ENCODE measurements around the gene ZNF827.

The ZNF827 gene

GRCh38 chr4:145938618-145939440 is at the start of gene ZNF827:
TSS of gene ZNF827 (minus strand) at chr4:145938823. CDS start at chr4:145938407, 416 bp downstream.
- DNase-seq = peak; percentile 52 to 58

- DNase-seq = no peak
Observed at GRCh38 chr4:145984563-145984962, 45.9 kb upstream of the ZNF827 start.

DNA sequence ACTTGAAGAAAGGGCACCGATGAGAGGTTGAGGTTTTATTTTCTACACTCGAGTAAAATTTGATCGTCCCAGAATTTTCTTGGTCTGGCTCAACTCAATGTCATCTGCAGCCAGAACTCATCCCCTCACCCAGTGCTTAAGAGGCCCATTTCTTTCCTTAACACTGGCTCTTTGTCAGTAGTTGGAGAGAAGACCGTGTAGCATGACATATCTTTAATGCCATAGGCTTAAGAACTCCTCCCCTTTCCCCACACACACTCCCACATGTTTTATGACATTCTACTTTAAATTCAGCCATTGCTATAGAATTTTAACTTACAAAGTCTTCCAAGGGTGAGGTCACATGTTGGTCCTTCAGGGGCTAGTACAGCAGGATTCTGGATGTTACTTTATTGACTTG is 44.2 kb upstream of the ZNF827 start:
- DNase-seq = no peak

GRCh38 chr4:145979160-145979559 is 40.5 kb upstream of the ZNF827 start:
- DNase-seq = no peak

GRCh38 chr4:145976680-145977079 is 38.1 kb upstream of the ZNF827 start:
- no peak for DNase-seq

- DNase-seq = no peak
Observed at GRCh38 chr4:145960012-145960411, 21.4 kb upstream of the ZNF827 start.

DNA sequence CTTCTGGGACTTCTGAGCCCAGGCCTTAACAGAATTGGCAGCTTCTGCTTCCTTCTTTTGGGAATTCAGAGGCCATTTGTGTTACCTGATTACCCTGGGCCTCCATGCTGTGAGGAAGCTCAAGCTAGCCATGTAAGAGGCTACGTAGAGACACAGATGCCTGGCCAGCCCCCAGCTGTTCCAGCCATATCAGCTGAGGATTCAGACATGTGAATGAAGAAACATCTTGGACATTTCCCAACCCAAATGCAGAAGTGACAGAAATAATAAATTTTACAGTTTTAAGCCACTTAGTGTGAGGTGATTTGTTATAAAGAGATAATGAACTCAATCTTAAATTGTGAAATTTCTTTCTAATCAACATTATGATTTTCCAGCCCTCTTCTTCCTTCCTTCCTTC is 18.7 kb upstream of the ZNF827 start:
- DNase-seq = no peak

DNA sequence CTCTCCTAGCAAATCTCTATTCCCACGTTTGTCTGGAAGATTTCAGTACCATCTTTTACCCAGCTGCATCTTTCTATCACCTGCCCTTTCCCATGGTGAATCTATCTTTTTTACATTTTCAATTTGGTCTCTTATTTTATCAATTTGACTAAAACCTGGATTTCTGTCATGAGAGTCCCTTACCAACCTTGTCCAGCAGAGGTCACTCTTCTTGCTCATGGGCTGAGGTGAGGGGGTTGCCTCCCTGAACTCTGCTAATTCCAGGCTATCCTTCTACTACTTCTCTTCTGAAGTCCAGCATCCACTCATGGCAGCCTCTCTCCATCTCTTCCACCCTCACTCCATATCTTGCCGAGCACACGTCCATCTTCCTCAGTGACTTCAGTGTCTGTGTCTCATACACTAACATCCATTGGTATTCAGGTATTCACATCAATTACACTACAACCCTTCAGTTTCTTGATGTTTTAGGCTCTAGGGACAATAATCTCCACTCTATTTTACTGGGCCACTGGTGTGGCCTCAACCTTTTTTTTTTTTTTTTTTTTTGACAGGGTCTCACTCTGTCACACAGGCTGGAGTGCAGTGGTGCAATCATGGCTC is 17.8 kb upstream of the ZNF827 start:
- DNase-seq = peak; percentile 7 to 21

- DNase-seq = no peak
Observed at GRCh38 chr4:145954924-145955339, 16.3 kb upstream of the ZNF827 start.

- no peak for DNase-seq
Observed at GRCh38 chr4:145951931-145952330, 13.3 kb upstream of the ZNF827 start.

DNA sequence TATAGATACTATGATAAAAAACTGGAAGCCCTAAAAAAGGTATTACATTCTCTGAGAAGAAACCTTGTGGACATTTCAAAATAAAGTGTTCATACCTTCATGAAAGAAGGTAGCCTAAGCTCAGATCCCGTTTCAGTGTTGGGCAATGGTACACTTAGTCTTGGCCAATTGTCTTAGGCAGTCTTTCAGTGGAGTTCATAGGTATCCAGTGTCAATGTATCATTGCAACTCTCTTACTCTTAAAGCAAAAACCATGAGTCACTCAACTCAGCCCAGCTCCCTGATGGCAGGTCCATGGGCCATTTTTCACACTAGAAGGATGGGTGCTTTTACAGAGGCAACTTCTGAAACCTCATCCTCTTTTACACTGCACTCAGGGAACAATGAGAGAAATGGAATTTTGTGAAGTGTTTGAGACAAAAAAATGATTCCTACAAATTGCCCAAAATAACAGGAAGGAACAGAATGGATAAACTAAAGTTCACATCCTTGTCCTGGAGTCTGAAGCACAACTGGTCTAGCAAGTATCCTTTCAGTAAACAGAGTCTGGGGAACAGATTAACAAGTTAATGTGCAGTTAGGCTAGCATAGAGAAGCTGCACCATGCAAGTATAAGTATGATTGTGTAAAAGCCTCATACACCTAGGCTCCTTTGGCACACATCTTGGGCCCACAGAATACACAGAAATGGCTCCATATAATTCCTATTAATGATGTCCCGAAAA is 7.0 kb upstream of the ZNF827 start:
- DNase-seq = no peak

DNA sequence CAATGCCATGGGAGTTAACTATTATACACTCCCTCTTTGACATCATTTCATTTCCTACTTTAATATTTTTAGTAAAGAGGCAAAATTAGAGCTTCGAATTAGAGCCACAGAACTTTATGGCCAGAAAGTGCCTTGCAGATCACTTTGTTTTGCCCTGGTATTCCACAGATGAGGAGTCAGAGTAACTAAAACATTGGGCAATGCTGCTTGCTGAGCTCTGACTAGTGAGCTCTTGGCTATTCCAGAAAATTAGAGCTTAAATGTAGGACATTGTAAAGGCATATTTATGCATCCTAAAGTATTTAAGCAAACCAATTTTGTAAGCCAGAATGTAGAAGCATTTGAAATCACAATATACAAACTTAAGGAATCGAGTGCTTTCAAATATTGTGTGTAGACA is 6.3 kb upstream of the ZNF827 start:
- DNase-seq = no peak

DNA sequence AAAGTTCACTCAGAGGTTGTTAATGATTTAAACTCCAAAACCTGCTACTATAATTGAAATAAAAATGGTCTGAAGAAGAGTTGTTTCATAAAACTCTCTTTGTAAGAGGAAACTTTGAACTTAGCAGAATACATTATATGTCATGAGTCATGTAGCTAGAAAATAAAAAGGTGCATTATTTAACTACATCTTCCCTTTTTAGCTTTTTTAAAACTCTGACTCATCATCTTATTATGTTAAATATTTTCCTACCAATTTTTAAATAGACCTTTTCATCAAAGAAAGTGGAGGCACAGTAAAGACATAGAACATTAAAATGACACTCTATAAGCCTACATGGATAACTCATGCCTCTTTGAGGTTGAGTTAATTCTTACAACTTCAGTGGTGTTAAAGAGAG is 1.2 kb upstream of the ZNF827 start:
- DNase-seq = no peak

DNA sequence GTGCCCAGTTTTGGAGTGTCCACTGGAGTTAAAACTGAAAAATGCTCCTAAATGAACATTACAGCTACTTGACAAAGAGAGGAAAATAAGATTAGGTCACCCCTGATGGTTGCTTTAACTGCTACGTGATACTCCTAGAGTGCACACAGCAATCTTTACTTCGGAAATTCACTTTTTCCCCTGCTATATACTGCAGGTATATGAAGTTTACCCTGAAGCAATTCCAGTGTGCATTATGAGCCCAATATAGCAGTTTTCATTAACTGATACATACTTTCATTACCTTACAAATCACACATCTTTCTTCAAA is 773 bp upstream of the ZNF827 start:
- no peak for DNase-seq

- peak; percentile 33 to 35 for DNase-seq
Observed at GRCh38 chr4:145937971-145938611, 532 bp downstream of the ZNF827 start.

- peak; percentile 39 to 41 for DNase-seq
Observed at GRCh38 chr4:145936997-145937901, 1.4 kb downstream of the ZNF827 start.

- peak; percentile 49 to 51 for DNase-seq
Observed at GRCh38 chr4:145936142-145936996, 2.3 kb downstream of the ZNF827 start.

- DNase-seq = no peak
Observed at GRCh38 chr4:145935253-145936141, 3.1 kb downstream of the ZNF827 start.

DNA sequence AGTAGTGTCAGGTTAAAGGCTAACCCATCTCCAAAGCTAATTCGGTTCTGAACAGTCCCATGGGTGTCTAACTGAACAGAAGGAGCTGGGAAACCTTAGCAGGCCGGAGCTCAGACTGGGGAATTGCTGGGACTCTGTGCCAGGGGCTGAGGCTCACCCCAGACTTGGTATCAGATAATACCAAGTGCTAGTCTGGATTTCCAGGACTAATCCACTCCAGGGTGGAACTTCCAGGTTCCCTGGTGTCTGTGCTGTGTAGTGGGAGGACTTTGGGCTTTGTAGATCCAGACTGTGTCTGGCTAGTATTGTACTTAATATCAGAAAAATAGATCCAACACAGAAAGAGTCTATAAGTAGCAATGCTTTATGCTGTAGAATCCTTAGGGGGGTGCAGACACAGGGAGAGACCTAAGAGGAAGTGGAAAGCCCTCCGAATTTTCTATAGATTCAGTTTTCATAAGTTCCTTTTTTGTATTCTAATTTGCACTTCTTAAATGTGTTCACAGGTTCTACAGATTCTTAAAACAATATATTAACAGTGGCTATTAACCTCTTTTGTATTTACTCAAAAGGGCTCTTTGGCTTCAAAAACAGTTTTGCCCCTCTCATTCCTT is 4.1 kb downstream of the ZNF827 start:
- no peak for DNase-seq

- DNase-seq = no peak
Observed at GRCh38 chr4:145933134-145933533, 5.5 kb downstream of the ZNF827 start.
